H7 (cell line): Measurements from ENCODE around the gene LSMEM2. TPM values are rescaled to one million over a fixed set of nuclear protein-coding genes. Genes with fewer than 3 reads are reported as not detected.
"Not testable (repeated sequence)": the region's sequence is repeated elsewhere in the genome, so short reads cannot be mapped to it uniquely, and the experiment has no call there.

Experiments
- DNase-seq: peaks from one replicate; pipeline ENCODE4 v3.0.0; 2012
- H3K27me3 ChIP-seq: 2 replicates; pipeline ENCODE4 v1.6.0; 2011; ENCODE audit warnings: mild to moderate bottlenecking, low read length; ENCODE audit not compliant: control insufficient read depth, insufficient read depth
- H3K36me3 ChIP-seq: replicated peaks from 2 replicates; pipeline ENCODE4 v1.5.1; 2011; ENCODE audit warnings: low read length; ENCODE audit not compliant: control insufficient read depth, insufficient read depth
- H3K4me3 ChIP-seq: 2 replicates; pipeline ENCODE4 v1.5.1; 2011; ENCODE audit warnings: low read depth, mild to moderate bottlenecking, control low read depth, low read length, moderate library complexity; ENCODE audit not compliant: insufficient read depth
- total RNA-seq: library from RNA; depleted of rRNA; stranded (reverse); fragments of >200 nt; shearing (Covaris generic); gene quantifications from 2 replicates; pipeline ENCODE4 v1.2.3, GENCODE V29; 2014

Gene LSMEM2
- total RNA-seq, 1 experiment from 2014 or later = 0.07 TPM

GRCh38 chr3:50300681-50301254, 21.9 kb downstream of the LSMEM2 start:
- Histone ChIP-seq H3K27me3 (no peaks in the 10 kb centered on the region), H3K36me3 (no peaks in the 10 kb centered on the region), H3K4me3 (no peak overlapping the region)
- no peak for DNase-seq

- Histone ChIP-seq H3K27me3 (no peaks in the 10 kb centered on the region), H3K36me3 (no peaks in the 10 kb centered on the region), H3K4me3 (no peak overlapping the region)
- no peak for DNase-seq
Observed at GRCh38 chr3:50302095-50303012, 23.5 kb downstream of the LSMEM2 start.

GRCh38 chr3:50303013-50303815, 24.3 kb downstream of the LSMEM2 start, which contains the start of gene HYAL1:
TSS of gene HYAL1 (minus strand) at chr3:50303574. CDS start at chr3:50302956, 618 bp downstream.
- H3K27me3 ChIP-seq = no peaks in the 10 kb centered on the region
- H3K36me3 ChIP-seq = no peaks in the 10 kb centered on the region
- H3K4me3 ChIP-seq = peak within 1 kb of the TSS; percentile 10; the same call in 1 of the 2 replicates
- DNase-seq = peak; percentile 98

- no peaks in the 10 kb centered on the region for H3K36me3 ChIP-seq
- no peaks in the 10 kb centered on the region for H3K27me3 ChIP-seq
- no peak for DNase-seq
- no peak overlapping the region for H3K4me3 ChIP-seq
Observed at GRCh38 chr3:50304601-50305000, 25.7 kb downstream of the LSMEM2 start.

GRCh38 chr3:50312041-50312440, 33.2 kb downstream of the LSMEM2 start:
- DNase-seq, H3K27me3 ChIP-seq, H3K36me3 ChIP-seq, H3K4me3 ChIP-seq: not testable (repeated sequence)

GRCh38 chr3:50314342-50314741, 35.5 kb downstream of the LSMEM2 start:
- Histone ChIP-seq H3K27me3 (no peaks in the 10 kb centered on the region), H3K4me3 (no peak overlapping the region), H3K36me3 (peaks cover 25% of the 10 kb centered on the region)
- DNase-seq = no peak

GRCh38 chr3:50314816-50315215, 35.9 kb downstream of the LSMEM2 start:
- Histone ChIP-seq H3K27me3 (no peaks in the 10 kb centered on the region), H3K36me3 (peaks cover 30% of the 10 kb centered on the region), H3K4me3 (no peak overlapping the region)
- DNase-seq = no peak

GRCh38 chr3:50316657-50317242, 37.9 kb downstream of the LSMEM2 start:
- Histone ChIP-seq H3K4me3 (no peak overlapping the region), H3K27me3 (no peaks in the 10 kb centered on the region), H3K36me3 (peaks cover 31% of the 10 kb centered on the region)
- no peak for DNase-seq

GRCh38 chr3:50317300-50317699, 38.4 kb downstream of the LSMEM2 start:
- DNase-seq = no peak
- Histone ChIP-seq H3K36me3 (peaks cover 31% of the 10 kb centered on the region), H3K4me3 (no peak overlapping the region), H3K27me3 (no peaks in the 10 kb centered on the region)

- no peaks in the 10 kb centered on the region for H3K27me3 ChIP-seq
- no peak for DNase-seq
- peaks cover 31% of the 10 kb centered on the region for H3K36me3 ChIP-seq
- no peak overlapping the region for H3K4me3 ChIP-seq
Observed at GRCh38 chr3:50318163-50318562, 39.3 kb downstream of the LSMEM2 start.

GRCh38 chr3:50318615-50319014, 39.7 kb downstream of the LSMEM2 start:
- no peak for DNase-seq
- peaks cover 31% of the 10 kb centered on the region for H3K36me3 ChIP-seq
- H3K4me3 ChIP-seq = no peak overlapping the region
- H3K27me3 ChIP-seq = no peaks in the 10 kb centered on the region

GRCh38 chr3:50319181-50319893, 40.5 kb downstream of the LSMEM2 start:
- Histone ChIP-seq H3K4me3 (no peak overlapping the region), H3K27me3 (no peaks in the 10 kb centered on the region), H3K36me3 (peaks cover 33% of the 10 kb centered on the region)
- DNase-seq = no peak

GRCh38 chr3:50319894-50320625, 41.2 kb downstream of the LSMEM2 start:
- H3K36me3 ChIP-seq = peaks cover 33% of the 10 kb centered on the region
- DNase-seq = no peak

More at GRCh38 chr3:50319894-50320625, 41.2 kb downstream of the LSMEM2 start:
- H3K4me3 ChIP-seq = peak overlapping the region; percentile 62
- no peaks in the 10 kb centered on the region for H3K27me3 ChIP-seq
